ENCODE measurements around the gene GCNA. TPM values are rescaled to one million over a fixed set of nuclear protein-coding genes. Genes with fewer than 3 reads are reported as not detected.

Gene GCNA
- total RNA-seq, 1 experiment from 2014 or later, result 1.0 TPM

DNA sequence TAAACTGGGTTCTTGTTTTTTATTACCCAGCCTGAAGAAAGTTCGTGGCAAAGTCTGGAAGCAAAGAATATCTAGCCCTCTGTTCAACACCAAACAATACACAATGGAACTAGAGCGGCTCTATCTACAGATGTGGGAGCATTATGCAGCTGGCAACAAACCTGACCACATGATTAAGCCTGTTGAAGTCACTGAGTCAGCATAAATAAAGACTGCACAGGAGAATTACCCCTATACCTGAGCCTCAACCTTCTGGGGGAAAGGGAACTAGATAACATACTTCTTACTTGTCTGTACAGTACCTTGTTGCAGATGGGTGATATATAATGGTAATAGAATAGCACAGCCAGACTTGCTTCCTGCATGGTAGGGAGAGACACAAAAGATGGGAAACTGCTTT lies 4.6 kb upstream of the GCNA start (continued):
- TF ChIP-seq, protein P1, sequence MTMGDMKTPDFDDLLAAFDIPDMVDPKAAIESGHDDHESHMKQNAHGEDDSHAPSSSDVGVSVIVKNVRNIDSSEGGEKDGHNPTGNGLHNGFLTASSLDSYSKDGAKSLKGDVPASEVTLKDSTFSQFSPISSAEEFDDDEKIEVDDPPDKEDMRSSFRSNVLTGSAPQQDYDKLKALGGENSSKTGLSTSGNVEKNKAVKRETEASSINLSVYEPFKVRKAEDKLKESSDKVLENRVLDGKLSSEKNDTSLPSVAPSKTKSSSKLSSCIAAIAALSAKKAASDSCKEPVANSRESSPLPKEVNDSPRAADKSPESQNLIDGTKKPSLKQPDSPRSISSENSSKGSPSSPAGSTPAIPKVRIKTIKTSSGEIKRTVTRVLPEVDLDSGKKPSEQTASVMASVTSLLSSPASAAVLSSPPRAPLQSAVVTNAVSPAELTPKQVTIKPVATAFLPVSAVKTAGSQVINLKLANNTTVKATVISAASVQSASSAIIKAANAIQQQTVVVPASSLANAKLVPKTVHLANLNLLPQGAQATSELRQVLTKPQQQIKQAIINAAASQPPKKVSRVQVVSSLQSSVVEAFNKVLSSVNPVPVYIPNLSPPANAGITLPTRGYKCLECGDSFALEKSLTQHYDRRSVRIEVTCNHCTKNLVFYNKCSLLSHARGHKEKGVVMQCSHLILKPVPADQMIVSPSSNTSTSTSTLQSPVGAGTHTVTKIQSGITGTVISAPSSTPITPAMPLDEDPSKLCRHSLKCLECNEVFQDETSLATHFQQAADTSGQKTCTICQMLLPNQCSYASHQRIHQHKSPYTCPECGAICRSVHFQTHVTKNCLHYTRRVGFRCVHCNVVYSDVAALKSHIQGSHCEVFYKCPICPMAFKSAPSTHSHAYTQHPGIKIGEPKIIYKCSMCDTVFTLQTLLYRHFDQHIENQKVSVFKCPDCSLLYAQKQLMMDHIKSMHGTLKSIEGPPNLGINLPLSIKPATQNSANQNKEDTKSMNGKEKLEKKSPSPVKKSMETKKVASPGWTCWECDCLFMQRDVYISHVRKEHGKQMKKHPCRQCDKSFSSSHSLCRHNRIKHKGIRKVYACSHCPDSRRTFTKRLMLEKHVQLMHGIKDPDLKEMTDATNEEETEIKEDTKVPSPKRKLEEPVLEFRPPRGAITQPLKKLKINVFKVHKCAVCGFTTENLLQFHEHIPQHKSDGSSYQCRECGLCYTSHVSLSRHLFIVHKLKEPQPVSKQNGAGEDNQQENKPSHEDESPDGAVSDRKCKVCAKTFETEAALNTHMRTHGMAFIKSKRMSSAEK (CRISPR knock-in tag; IDR thresholded peaks at IDR 0.05; ENCODE audit: borderline replicate concordance), result no peak
- no peak for TF ChIP-seq KAT7 (CRISPR knock-in tag; IDR thresholded peaks at IDR 0.05; ENCODE audit: borderline replicate concordance)
- TF ChIP-seq NR3C1 (CRISPR knock-in tag; conservative IDR thresholded peaks at IDR 0.05; ENCODE audit: low read depth), result no peak
- TF ChIP-seq, protein P2, sequence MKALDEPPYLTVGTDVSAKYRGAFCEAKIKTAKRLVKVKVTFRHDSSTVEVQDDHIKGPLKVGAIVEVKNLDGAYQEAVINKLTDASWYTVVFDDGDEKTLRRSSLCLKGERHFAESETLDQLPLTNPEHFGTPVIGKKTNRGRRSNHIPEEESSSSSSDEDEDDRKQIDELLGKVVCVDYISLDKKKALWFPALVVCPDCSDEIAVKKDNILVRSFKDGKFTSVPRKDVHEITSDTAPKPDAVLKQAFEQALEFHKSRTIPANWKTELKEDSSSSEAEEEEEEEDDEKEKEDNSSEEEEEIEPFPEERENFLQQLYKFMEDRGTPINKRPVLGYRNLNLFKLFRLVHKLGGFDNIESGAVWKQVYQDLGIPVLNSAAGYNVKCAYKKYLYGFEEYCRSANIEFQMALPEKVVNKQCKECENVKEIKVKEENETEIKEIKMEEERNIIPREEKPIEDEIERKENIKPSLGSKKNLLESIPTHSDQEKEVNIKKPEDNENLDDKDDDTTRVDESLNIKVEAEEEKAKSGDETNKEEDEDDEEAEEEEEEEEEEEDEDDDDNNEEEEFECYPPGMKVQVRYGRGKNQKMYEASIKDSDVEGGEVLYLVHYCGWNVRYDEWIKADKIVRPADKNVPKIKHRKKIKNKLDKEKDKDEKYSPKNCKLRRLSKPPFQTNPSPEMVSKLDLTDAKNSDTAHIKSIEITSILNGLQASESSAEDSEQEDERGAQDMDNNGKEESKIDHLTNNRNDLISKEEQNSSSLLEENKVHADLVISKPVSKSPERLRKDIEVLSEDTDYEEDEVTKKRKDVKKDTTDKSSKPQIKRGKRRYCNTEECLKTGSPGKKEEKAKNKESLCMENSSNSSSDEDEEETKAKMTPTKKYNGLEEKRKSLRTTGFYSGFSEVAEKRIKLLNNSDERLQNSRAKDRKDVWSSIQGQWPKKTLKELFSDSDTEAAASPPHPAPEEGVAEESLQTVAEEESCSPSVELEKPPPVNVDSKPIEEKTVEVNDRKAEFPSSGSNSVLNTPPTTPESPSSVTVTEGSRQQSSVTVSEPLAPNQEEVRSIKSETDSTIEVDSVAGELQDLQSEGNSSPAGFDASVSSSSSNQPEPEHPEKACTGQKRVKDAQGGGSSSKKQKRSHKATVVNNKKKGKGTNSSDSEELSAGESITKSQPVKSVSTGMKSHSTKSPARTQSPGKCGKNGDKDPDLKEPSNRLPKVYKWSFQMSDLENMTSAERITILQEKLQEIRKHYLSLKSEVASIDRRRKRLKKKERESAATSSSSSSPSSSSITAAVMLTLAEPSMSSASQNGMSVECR (CRISPR knock-in tag; IDR thresholded peaks at IDR 0.05; ENCODE audit: borderline replicate concordance), result no peak
- TF ChIP-seq, protein P3, sequence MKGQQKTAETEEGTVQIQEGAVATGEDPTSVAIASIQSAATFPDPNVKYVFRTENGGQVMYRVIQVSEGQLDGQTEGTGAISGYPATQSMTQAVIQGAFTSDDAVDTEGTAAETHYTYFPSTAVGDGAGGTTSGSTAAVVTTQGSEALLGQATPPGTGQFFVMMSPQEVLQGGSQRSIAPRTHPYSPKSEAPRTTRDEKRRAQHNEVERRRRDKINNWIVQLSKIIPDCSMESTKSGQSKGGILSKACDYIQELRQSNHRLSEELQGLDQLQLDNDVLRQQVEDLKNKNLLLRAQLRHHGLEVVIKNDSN (CRISPR knock-in tag; IDR thresholded peaks at IDR 0.05), result no peak
- no peak for TF ChIP-seq CBFB (CRISPR knock-in tag; IDR thresholded peaks at IDR 0.05; ENCODE audit: low read depth)
- no peak for TF ChIP-seq CREM (CRISPR knock-in tag; IDR thresholded peaks at IDR 0.05)
- TF ChIP-seq, protein P4, sequence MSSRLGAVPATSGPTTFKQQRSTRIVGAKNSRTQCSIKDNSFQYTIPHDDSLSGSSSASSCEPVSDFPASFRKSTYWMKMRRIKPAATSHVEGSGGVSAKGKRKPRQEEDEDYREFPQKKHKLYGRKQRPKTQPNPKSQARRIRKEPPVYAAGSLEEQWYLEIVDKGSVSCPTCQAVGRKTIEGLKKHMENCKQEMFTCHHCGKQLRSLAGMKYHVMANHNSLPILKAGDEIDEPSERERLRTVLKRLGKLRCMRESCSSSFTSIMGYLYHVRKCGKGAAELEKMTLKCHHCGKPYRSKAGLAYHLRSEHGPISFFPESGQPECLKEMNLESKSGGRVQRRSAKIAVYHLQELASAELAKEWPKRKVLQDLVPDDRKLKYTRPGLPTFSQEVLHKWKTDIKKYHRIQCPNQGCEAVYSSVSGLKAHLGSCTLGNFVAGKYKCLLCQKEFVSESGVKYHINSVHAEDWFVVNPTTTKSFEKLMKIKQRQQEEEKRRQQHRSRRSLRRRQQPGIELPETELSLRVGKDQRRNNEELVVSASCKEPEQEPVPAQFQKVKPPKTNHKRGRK (CRISPR knock-in tag; IDR thresholded peaks at IDR 0.05; ENCODE audit: borderline replicate concordance), result no peak
- no peak for TF ChIP-seq GTF2I (CRISPR knock-in tag; conservative IDR thresholded peaks at IDR 0.05)
- no peak for TF ChIP-seq ZNF121 (CRISPR knock-in tag; IDR thresholded peaks at IDR 0.05)
- TF ChIP-seq, protein P5, sequence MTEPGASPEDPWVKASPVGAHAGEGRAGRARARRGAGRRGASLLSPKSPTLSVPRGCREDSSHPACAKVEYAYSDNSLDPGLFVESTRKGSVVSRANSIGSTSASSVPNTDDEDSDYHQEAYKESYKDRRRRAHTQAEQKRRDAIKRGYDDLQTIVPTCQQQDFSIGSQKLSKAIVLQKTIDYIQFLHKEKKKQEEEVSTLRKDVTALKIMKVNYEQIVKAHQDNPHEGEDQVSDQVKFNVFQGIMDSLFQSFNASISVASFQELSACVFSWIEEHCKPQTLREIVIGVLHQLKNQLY (CRISPR knock-in tag; IDR thresholded peaks at IDR 0.05), result no peak
- TF ChIP-seq, protein P6, sequence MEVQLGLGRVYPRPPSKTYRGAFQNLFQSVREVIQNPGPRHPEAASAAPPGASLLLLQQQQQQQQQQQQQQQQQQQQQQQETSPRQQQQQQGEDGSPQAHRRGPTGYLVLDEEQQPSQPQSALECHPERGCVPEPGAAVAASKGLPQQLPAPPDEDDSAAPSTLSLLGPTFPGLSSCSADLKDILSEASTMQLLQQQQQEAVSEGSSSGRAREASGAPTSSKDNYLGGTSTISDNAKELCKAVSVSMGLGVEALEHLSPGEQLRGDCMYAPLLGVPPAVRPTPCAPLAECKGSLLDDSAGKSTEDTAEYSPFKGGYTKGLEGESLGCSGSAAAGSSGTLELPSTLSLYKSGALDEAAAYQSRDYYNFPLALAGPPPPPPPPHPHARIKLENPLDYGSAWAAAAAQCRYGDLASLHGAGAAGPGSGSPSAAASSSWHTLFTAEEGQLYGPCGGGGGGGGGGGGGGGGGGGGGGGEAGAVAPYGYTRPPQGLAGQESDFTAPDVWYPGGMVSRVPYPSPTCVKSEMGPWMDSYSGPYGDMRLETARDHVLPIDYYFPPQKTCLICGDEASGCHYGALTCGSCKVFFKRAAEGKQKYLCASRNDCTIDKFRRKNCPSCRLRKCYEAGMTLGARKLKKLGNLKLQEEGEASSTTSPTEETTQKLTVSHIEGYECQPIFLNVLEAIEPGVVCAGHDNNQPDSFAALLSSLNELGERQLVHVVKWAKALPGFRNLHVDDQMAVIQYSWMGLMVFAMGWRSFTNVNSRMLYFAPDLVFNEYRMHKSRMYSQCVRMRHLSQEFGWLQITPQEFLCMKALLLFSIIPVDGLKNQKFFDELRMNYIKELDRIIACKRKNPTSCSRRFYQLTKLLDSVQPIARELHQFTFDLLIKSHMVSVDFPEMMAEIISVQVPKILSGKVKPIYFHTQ (CRISPR knock-in tag; IDR thresholded peaks at IDR 0.05), result no peak

Data from WTC11 (cell line).